Neural crest cell (in vitro differentiated cells): ENCODE measurements around the gene FBXW12. TPM values are rescaled to one million over a fixed set of nuclear protein-coding genes. Genes with fewer than 3 reads are reported as not detected.

ENCODE experiments used
- DNase-seq: peaks from one replicate; pipeline ENCODE4 v3.0.0; 2021; ENCODE audit warnings: low read depth, mixed read lengths, low spot score
- H3K27ac Mint-ChIP-seq: one replicate; pipeline ENCODE4 v1.8.0; 2021; ENCODE audit warnings: mild to moderate bottlenecking, mixed read lengths; ENCODE audit not compliant: unreplicated experiment
- H3K27me3 Mint-ChIP-seq: 2 replicates; pipeline ENCODE4 v1.8.0; 2021; ENCODE audit warnings: low read depth, mild to moderate bottlenecking, mixed read lengths
- H3K36me3 Mint-ChIP-seq: 2 replicates; pipeline ENCODE4 v1.8.0; 2021; ENCODE audit warnings: low read depth, mild to moderate bottlenecking, mixed read lengths
- H3K4me1 Mint-ChIP-seq: 2 replicates; pipeline ENCODE4 v1.8.0; 2021; ENCODE audit warnings: mixed read lengths
- H3K4me3 Mint-ChIP-seq: one replicate; pipeline ENCODE4 v1.8.0; 2021; ENCODE audit warnings: mild to moderate bottlenecking, mixed read lengths
- H3K9me3 Mint-ChIP-seq: 2 replicates; pipeline ENCODE4 v1.8.0; 2021; ENCODE audit warnings: mixed read lengths
- total RNA-seq: library from RNA; stranded (reverse); gene quantifications from 2 replicates; pipeline ENCODE4 v1.2.1, GENCODE V29; 2021
- TF ChIP-seq, protein P1 (sequence below): fragments of 200-600 bp; sonication (generic); conservative IDR thresholded peaks from 2 replicates; pipeline ENCODE4 v1.5.0; 2021; ENCODE audit warnings: antibody characterized with exemption, mild to moderate bottlenecking

The FBXW12 gene
- total RNA-seq, 1 donor from 2014 or later, result 0.44 TPM

DNA sequence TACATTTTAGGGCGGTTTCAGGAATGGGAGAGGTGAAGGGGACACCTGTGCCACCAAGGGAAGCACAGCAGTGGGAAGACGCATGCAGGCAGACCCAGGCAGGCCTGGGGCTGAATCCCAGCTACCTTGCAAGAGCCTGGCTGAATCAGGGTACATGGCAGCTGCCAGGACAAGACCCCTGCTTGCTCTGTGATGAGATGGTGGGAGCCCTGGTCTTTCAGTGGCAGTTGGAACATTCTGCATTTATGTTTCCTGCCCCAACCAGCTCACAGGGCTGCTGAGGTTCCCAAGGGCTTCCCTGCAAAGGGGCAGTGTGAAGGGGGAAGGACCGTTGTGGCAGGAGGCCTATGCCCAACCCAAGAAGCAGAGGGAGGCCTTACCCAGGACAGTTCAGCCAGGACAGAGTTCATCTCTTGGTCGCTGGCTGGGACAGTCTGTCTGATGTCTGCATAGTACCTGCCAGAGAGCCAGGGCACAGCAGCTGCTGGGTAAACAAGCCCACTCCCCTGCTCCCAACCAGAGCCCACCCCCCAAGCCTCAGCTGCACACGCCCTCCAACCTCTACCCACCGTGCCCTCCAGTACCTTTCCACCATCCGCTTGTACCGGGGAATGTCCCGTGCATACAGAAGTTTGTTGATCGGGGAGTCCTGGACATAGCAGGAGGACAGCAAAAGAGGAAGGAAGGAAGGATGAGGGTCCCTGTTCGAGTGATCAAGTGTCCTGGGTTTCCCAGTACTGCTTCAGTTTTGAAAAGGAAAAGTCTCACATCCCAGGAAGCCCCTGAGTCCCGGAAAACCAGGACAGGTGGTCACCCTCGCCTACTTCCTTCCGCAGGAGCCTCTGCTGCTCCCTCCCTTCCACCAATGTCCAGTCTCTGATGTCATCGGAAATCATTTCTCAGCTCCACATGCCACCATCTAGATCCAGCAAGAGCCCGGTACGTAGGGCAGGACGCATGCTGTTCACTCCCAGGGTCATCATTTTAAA lies 34.7 kb downstream of the FBXW12 start:
- Mint-ChIP-seq H3K9me3 (no peaks in the 10 kb centered on the region), H3K36me3 (peaks cover 6% of the 10 kb centered on the region), H3K4me3 (no peak overlapping the region), H3K27me3 (no peaks in the 10 kb centered on the region), H3K27ac (peak overlapping the region; percentile 57), H3K4me1 (no peaks in the 10 kb centered on the region)
- TF ChIP-seq, protein P1, sequence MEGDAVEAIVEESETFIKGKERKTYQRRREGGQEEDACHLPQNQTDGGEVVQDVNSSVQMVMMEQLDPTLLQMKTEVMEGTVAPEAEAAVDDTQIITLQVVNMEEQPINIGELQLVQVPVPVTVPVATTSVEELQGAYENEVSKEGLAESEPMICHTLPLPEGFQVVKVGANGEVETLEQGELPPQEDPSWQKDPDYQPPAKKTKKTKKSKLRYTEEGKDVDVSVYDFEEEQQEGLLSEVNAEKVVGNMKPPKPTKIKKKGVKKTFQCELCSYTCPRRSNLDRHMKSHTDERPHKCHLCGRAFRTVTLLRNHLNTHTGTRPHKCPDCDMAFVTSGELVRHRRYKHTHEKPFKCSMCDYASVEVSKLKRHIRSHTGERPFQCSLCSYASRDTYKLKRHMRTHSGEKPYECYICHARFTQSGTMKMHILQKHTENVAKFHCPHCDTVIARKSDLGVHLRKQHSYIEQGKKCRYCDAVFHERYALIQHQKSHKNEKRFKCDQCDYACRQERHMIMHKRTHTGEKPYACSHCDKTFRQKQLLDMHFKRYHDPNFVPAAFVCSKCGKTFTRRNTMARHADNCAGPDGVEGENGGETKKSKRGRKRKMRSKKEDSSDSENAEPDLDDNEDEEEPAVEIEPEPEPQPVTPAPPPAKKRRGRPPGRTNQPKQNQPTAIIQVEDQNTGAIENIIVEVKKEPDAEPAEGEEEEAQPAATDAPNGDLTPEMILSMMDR, result no peak
- no peak for DNase-seq

DNA sequence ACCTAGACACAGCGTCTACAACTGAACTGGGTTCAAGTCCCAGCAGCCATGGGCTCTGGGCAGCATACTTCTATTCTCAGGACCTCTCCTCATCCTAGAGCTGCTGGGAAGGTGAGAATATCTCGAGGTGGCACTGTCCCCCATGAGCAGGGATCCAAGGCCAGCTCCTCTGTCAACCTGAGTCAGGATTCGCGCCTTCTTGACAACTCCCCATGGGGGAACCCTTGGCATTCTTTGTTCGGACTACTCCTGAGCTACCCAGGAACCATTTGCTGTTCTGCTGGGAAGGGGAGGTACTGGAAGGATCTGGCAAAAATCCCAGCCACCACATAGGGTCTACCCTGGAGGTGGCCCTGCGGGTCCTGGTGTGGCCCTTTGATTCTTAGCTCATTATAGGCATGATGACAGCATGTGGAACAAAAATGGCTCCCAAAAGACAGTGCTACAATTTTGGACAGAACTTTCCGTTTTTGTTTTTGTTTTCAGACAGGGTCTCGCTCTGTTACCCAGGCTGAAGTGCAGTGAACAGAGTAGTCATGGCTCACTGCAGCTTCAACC lies 35.6 kb downstream of the FBXW12 start:
- H3K4me3 Mint-ChIP-seq, result no peak overlapping the region
- DNase-seq, result no peak
- no peaks in the 10 kb centered on the region for H3K9me3 Mint-ChIP-seq
- no peaks in the 10 kb centered on the region for H3K4me1 Mint-ChIP-seq
- H3K27me3 Mint-ChIP-seq, result no peaks in the 10 kb centered on the region
- H3K36me3 Mint-ChIP-seq, result peaks cover 6% of the 10 kb centered on the region
- peak overlapping the region; percentile 57 for H3K27ac Mint-ChIP-seq
- TF ChIP-seq, protein P1, result no peak

GRCh38 chr3:48408823-48409281 lies 36.8 kb downstream of the FBXW12 start:
- Mint-ChIP-seq H3K4me1 (no peaks in the 10 kb centered on the region), H3K27me3 (no peaks in the 10 kb centered on the region), H3K36me3 (peaks cover 4% of the 10 kb centered on the region), H3K27ac (no peak overlapping the region), H3K4me3 (no peak overlapping the region), H3K9me3 (no peaks in the 10 kb centered on the region)
- no peak for DNase-seq
- TF ChIP-seq, protein P1, result no peak

- Mint-ChIP-seq H3K9me3 (no peaks in the 10 kb centered on the region), H3K36me3 (peaks cover 4% of the 10 kb centered on the region), H3K4me1 (no peaks in the 10 kb centered on the region), H3K27me3 (no peaks in the 10 kb centered on the region), H3K4me3 (no peak overlapping the region), H3K27ac (no peak overlapping the region)
- no peak for DNase-seq
- TF ChIP-seq, protein P1, result no peak
These were observed 37.5 kb downstream of the FBXW12 start for GRCh38 chr3:48409291-48410201.
